Esophagus muscularis mucosa (tissue), 4 donors: Measurements from ENCODE around the gene DIAPH1. TPM values are rescaled to one million over a fixed set of nuclear protein-coding genes. Genes with fewer than 3 reads are reported as not detected.

Experiments
- DNase-seq: peaks from one replicate; pipeline ENCODE4 v3.0.0-alpha.2; 2017; ENCODE audit errors: extremely low spot score
- H3K27ac ChIP-seq, 4 donors: fragments of 200-600 bp; sonication (generic); replicated peaks in 1 of 4; 1 replicate in 3 of 4; 2 replicates in 1 of 4; pipeline ENCODE4 v1.5.1; 2016 to 2019; ENCODE audit warnings: mild to moderate bottlenecking in 1 of 4
- H3K27me3 ChIP-seq, 4 donors: fragments of 200-600 bp; sonication (generic); one replicate each; pipeline versions ENCODE4 v1.5.1 to v1.6.0; 2016 to 2019
- H3K36me3 ChIP-seq, 4 donors: fragments of 200-600 bp; sonication (generic); one replicate each; pipeline ENCODE4 v1.5.1; 2016 to 2019
- H3K4me1 ChIP-seq, 4 donors: fragments of 200-600 bp; sonication (generic); one replicate each; pipeline ENCODE4 v1.5.1; 2016 to 2019
- H3K4me3 ChIP-seq, 4 donors: fragments of 200-600 bp; sonication (generic); 1 replicate in 2 of 4; 2 replicates in 2 of 4; pipeline ENCODE4 v1.5.1; 2016 to 2019; ENCODE audit warnings: mild to moderate bottlenecking in 4 of 4, moderate library complexity in 1 of 4
- H3K9me3 ChIP-seq, 4 donors: fragments of 200-600 bp; sonication (generic); 1 replicate in 3 of 4; 2 replicates in 1 of 4; pipeline ENCODE4 v1.5.1; 2016 to 2019
- CTCF ChIP-seq, 3 experiments: fragments of 200-600 bp in 2 of 3; fragments of 450-650 bp in 1 of 3; sonication (generic) in 2 of 3; IDR thresholded peaks; one replicate each; pipeline ENCODE4 v1.5.1; 2017 to 2019; ENCODE audit warnings: antibody characterized with exemption in 3 of 3, mild to moderate bottlenecking in 2 of 3, moderate library complexity in 1 of 3
- EP300 ChIP-seq: sonication (generic); formaldehyde crosslinking; IDR thresholded peaks from one replicate; pipeline ENCODE4 v1.6.1; 2017; ENCODE audit warnings: antibody characterized with exemption
- POLR2A ChIP-seq: fragments of 450-650 bp; IDR thresholded peaks from one replicate; pipeline ENCODE4 v1.6.1; 2017; ENCODE audit warnings: antibody characterized with exemption, moderate library complexity, mild to moderate bottlenecking, low read depth
- POLR2AphosphoS5 ChIP-seq, 2 donors: sonication (generic); formaldehyde crosslinking; IDR thresholded peaks; one replicate each; pipeline ENCODE4 v1.6.1; 2017; ENCODE audit warnings: antibody characterized with exemption in 2 of 2
- WGBS: methylation state at CpG from one replicate; pipeline ENCODE4 v1.1.5; 2018; 5-methylcytosine and 5-hydroxymethylcytosine counted together
- intact Hi-C: fragments of 100-400 bp; cut with DNase I; formaldehyde crosslinking; loops from one replicate; pipeline ENCODE4 v1.15.1; 2023
- small RNA-seq, 3 donors: library from RNA; depleted of rRNA; stranded (forward); fragments of <200 nt; gene quantifications; one replicate each; pipeline ENCODE3, GENCODE V24; 2016
- total RNA-seq, 4 donors: library from RNA; depleted of rRNA; stranded (reverse); fragments of >200 nt; gene quantifications; one replicate each; pipeline versions ENCODE4 v1.1.0 to v1.2.1, GENCODE V29; 2016

The DIAPH1 gene
- total RNA-seq, 4 donors from 2014 or later = 34.1 to 53.0 (median 45.9) TPM

DNA sequence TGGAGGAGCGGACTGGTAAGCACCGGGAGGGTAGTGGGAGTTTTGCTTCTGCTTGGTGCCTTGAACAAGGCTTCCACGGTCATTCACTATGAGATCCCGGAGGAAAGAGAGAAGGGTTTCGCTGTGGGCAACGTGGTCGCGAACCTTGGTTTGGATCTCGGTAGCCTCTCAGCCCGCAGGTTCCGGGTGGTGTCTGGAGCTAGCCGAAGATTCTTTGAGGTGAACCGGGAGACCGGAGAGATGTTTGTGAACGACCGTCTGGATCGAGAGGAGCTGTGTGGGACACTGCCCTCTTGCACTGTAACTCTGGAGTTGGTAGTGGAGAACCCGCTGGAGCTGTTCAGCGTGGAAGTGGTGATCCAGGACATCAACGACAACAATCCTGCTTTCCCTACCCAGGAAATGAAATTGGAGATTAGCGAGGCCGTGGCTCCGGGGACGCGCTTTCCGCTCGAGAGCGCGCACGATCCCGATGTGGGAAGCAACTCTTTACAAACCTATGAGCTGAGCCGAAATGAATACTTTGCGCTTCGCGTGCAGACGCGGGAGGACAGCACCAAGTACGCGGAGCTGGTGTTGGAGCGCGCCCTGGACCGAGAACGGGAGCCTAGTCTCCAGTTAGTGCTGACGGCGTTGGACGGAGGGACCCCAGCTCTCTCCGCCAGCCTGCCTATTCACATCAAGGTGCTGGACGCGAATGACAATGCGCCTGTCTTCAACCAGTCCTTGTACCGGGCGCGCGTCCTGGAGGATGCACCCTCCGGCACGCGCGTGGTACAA lies 142.5 kb downstream of the DIAPH1 start:
- no peaks in the 10 kb centered on the region for H3K27me3 ChIP-seq
- 0% methylated on average over 28 of the region's 58 CpGs for WGBS
- peaks cover 0 to 6% (median 0%) of the 10 kb centered on the region in 4 donors for H3K36me3 ChIP-seq
- intact Hi-C loops = loop anchor here (2.0 to 5.0 kb wide), 2 partner anchors 38 to 81 kb away; no protein-coding TSS in a partner anchor
- no peak for DNase-seq
- H3K27ac ChIP-seq = peak overlapping the region; percentile 84 to 93 (median 89)
- H3K4me3 ChIP-seq = peak overlapping the region; percentile 64 to 75 (median 68)
- H3K4me1 ChIP-seq = peaks cover 39 to 55% (median 54%) of the 10 kb centered on the region in 4 donors
- no peaks in the 10 kb centered on the region for H3K9me3 ChIP-seq
- TF ChIP-seq CTCF (IDR thresholded peaks at IDR 0.05) = no peak
- TF ChIP-seq POLR2AphosphoS5 (IDR thresholded peaks at IDR 0.05) = peak; percentile 23 to 41

GRCh38 chr5:141475625-141476131 lies 143.1 kb downstream of the DIAPH1 start, which contains the start of gene PCDHGC3:
TSS of gene PCDHGC3 (plus strand) at chr5:141475966. CDS start at chr5:141476117, 151 bp downstream.
- intact Hi-C loops = loop anchor here (2.0 to 5.0 kb wide), 2 partner anchors 39 to 82 kb away; no protein-coding TSS in a partner anchor

DNA sequence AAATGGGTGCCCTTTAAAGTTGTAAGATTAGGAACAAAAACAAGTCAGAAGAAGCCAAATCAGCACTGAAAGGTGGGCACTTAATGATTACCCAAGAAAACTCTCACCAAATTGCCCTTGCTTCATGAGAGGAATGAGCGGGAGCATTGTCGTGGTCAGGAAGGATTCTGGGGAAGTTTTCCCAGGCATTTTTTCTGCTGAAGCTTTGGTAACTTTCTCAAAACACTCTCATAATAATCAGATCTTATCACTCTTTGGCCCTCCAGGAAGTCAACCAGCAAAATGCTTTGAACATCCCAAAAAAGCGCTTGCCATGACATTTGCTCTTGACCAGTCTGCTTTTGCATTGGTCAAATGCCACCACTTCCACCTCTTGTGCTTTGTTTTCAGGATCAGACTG lies 153.4 kb downstream of the DIAPH1 start:
- 94% methylated on average over 3 of the region's 3 CpGs for WGBS
- Histone ChIP-seq H3K27ac (no peak overlapping the region), H3K27me3 (no peaks in the 10 kb centered on the region), H3K4me3 (no peak overlapping the region), H3K9me3 (no peaks in the 10 kb centered on the region), H3K36me3 (peaks cover 0 to 8% (median 0%) of the 10 kb centered on the region in 4 donors), H3K4me1 (no peaks in the 10 kb centered on the region)
- no peak for TF ChIP-seq POLR2AphosphoS5 (IDR thresholded peaks at IDR 0.05)
- no peak for TF ChIP-seq CTCF (IDR thresholded peaks at IDR 0.05)
- TF ChIP-seq POLR2A = no peak
- TF ChIP-seq EP300 = no peak
- intact Hi-C loops = no loop called here
- DNase-seq = no peak

More at GRCh38 chr5:141475625-141476131, 143.1 kb downstream of the DIAPH1 start, which contains the start of gene PCDHGC3:
- Histone ChIP-seq H3K4me3 (peak within 1 kb of the TSS; percentile 64 to 75 (median 68)), H3K27ac (peak within 1 kb of the TSS; percentile 84 to 93 (median 89)), H3K36me3 (peaks cover 0 to 6% (median 0%) of the 10 kb centered on the region in 4 donors), H3K9me3 (no peaks in the 10 kb centered on the region), H3K27me3 (no peaks in the 10 kb centered on the region), H3K4me1 (peaks cover 39 to 49% (median 48%) of the 10 kb centered on the region in 4 donors)
- TF ChIP-seq CTCF (IDR thresholded peaks at IDR 0.05) = peak; percentile 40 to 64 (median 58)
- peak; percentile 87 for TF ChIP-seq POLR2AphosphoS5 (IDR thresholded peaks at IDR 0.05)
- TF ChIP-seq EP300 = no peak
- no peak for TF ChIP-seq POLR2A
- peak; percentile 97 for DNase-seq
- 1% methylated on average over 22 of the region's 28 CpGs for WGBS

Small RNAs within 50 kb of the gene (small RNA-seq; reads per million reads assigned to genes)
- 0 reads per million in 3 donors for gene RPS27AP10

Other genes with a start within 250 kb of the DIAPH1 start
- 1 to 10 TPM; 2.5 to 7.5 (median 3.8) TPM for gene PCDHGB3, start 248.8 kb downstream of the DIAPH1 start, total RNA-seq
- 1 to 10 TPM; 4.1 to 7.1 (median 5.9) TPM for gene PCDHGA6, start 245.1 kb downstream of the DIAPH1 start, total RNA-seq
- 1 to 10 TPM; 4.3 to 9.1 (median 6.4) TPM for gene PCDHGA7, start 236.3 kb downstream of the DIAPH1 start, total RNA-seq
- 1 to 10 TPM; 3.8 to 5.5 (median 4.6) TPM for gene PCDHGB4, start 231.3 kb downstream of the DIAPH1 start, total RNA-seq
- gene PCDHGA8, start 226.4 kb downstream of the DIAPH1 start, total RNA-seq = 1 to 10 TPM; 1.7 to 5.8 (median 3.3) TPM
- gene PCDHGB5, start 221.1 kb downstream of the DIAPH1 start, total RNA-seq = 1 to 10 TPM; 4.8 to 10.0 (median 7.8) TPM
- 1 to 10 TPM; 3.3 to 8.7 (median 4.9) TPM for gene PCDHGA9, start 216.2 kb downstream of the DIAPH1 start, total RNA-seq
- 1 to 10 TPM; 6.2 to 8.4 (median 7.4) TPM for gene PCDHGB6, start 211.0 kb downstream of the DIAPH1 start, total RNA-seq
- gene PCDHGA10, start 206.0 kb downstream of the DIAPH1 start, total RNA-seq = 1 to 10 TPM; 2.3 to 6.2 (median 4.3) TPM
- 10 to 100 TPM; 13.9 to 18.0 (median 14.4) TPM for gene PCDHGB7, start 201.3 kb downstream of the DIAPH1 start, total RNA-seq
- gene PCDHGA11, start 197.9 kb downstream of the DIAPH1 start, total RNA-seq = 1 to 10 TPM; 3.0 to 5.8 (median 4.5) TPM
- gene PCDHGA12, start 188.5 kb downstream of the DIAPH1 start, total RNA-seq = 10 to 100 TPM in 3 of 4 donors, 1 to 10 TPM in 1; 7.6 to 13.7 (median 11.6) TPM
- 10 to 100 TPM; 56.5 to 81.1 (median 65.5) TPM for gene PCDHGC3, start 143.0 kb downstream of the DIAPH1 start, total RNA-seq
- 1 to 10 TPM in 3 of 4 donors, under 1 TPM in 1; 0.91 to 3.3 (median 2.0) TPM for gene PCDHGC4, start 134.0 kb downstream of the DIAPH1 start, total RNA-seq
- gene PCDHGC5, start 129.9 kb downstream of the DIAPH1 start, total RNA-seq = 1 to 10 TPM in 3 of 4 donors, under 1 TPM in 1; 0.71 to 3.7 (median 1.4) TPM
- 10 to 100 TPM; 30.3 to 54.4 (median 44.3) TPM for gene HDAC3, start 17.8 kb upstream of the DIAPH1 start, total RNA-seq
- gene RELL2, start 18.0 kb upstream of the DIAPH1 start, total RNA-seq = 1 to 10 TPM; 1.2 to 5.1 (median 2.6) TPM
- 10 to 100 TPM; 10.4 to 21.8 (median 12.9) TPM for gene FCHSD1, start 32.4 kb upstream of the DIAPH1 start, total RNA-seq
- 1 to 10 TPM; 4.1 to 9.2 (median 7.6) TPM for gene ARAP3, start 63.2 kb upstream of the DIAPH1 start, total RNA-seq